Measurements from ENCODE around the gene CFAP65. TPM values are rescaled to one million over a fixed set of nuclear protein-coding genes. Genes with fewer than 3 reads are reported as not detected.

The CFAP65 gene
- total RNA-seq, 4 donors from 2014 or later: not detected

DNA sequence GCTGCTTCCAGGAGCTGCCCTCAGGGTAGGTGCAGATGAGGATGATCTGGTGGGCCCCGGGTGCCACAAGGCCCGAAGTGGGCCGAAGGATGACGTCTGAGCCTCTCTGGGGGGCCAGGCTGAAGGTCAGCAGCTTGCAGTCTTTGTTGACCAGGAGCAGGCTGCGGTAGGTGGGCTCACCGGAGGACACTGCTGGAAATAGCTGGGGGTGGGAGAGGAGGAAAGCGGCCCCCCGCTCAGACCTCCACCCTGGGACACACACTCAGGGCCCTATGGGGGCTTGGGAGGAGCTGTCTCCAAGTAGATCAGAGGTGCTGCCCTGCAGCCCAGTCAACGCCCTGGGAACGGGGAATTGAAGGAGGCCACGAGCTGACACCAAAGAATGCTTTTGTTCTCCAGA lies 17.3 kb downstream of the CFAP65 start:
- no peaks in the 10 kb centered on the region for H3K36me3 ChIP-seq
- intact Hi-C loops (cut with DNase I): no loop called here
- H3K4me3 ChIP-seq: no peak overlapping the region
- no peaks in the 10 kb centered on the region for H3K4me1 ChIP-seq
- DNase-seq (ENCODE audit: extremely low spot score): no peak
- peaks cover 0 to 54% (median 0%) of the 10 kb centered on the region in 4 donors for H3K27me3 ChIP-seq
- H3K27ac ChIP-seq (replicated peaks in 1 of 4): no peak overlapping the region
- H3K9me3 ChIP-seq: no peaks in the 10 kb centered on the region
- TF ChIP-seq EP300 (IDR thresholded peaks at IDR 0.05): no peak
- WGBS: 61% methylated on average over 6 of the region's 11 CpGs

DNA sequence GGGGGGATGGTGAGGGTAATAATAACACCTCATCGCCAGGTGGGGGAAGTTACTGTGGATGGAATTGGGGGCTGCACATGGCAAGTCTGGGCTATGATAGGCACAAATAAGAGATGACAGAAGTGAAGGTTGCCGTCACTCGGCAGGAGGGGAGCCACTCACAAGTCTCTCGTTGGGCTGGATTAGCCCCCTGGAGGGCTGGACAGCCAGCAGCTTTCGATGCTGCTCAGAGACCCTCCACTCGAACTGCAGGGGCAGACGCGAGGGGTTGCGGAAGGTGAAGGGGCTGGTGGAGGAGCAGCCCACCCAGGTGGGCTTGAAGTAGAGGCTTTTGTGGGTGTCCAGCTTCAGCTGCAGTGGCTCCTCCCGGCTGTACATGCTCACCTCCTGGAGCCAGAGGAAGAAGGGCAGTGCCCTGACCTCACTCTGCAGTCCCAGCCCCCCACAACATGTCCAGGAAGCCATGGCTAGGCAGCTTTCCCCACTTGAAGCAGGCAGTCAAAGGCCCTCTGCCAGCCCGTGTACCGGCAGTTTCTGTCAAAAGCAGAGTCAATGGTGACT lies 18.2 kb downstream of the CFAP65 start:
- no peak overlapping the region for H3K27ac ChIP-seq (replicated peaks in 1 of 4)
- WGBS: 74% methylated on average over 9 of the region's 12 CpGs
- no peaks in the 10 kb centered on the region for H3K9me3 ChIP-seq
- no peaks in the 10 kb centered on the region for H3K36me3 ChIP-seq
- TF ChIP-seq POLR2A (IDR thresholded peaks at IDR 0.05; ENCODE audit: low read depth) (no peak), EP300 (IDR thresholded peaks at IDR 0.05) (no peak), POLR2AphosphoS5 (IDR thresholded peaks at IDR 0.05) (no peak)
- TF ChIP-seq, protein P1, sequence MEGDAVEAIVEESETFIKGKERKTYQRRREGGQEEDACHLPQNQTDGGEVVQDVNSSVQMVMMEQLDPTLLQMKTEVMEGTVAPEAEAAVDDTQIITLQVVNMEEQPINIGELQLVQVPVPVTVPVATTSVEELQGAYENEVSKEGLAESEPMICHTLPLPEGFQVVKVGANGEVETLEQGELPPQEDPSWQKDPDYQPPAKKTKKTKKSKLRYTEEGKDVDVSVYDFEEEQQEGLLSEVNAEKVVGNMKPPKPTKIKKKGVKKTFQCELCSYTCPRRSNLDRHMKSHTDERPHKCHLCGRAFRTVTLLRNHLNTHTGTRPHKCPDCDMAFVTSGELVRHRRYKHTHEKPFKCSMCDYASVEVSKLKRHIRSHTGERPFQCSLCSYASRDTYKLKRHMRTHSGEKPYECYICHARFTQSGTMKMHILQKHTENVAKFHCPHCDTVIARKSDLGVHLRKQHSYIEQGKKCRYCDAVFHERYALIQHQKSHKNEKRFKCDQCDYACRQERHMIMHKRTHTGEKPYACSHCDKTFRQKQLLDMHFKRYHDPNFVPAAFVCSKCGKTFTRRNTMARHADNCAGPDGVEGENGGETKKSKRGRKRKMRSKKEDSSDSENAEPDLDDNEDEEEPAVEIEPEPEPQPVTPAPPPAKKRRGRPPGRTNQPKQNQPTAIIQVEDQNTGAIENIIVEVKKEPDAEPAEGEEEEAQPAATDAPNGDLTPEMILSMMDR (IDR thresholded peaks at IDR 0.05): no peak
- no peak for DNase-seq (ENCODE audit: extremely low spot score)
- intact Hi-C loops (cut with DNase I): no loop called here
- H3K4me3 ChIP-seq: no peak overlapping the region
- peaks cover 0 to 54% (median 0%) of the 10 kb centered on the region in 4 donors for H3K27me3 ChIP-seq
- no peaks in the 10 kb centered on the region for H3K4me1 ChIP-seq

DNA sequence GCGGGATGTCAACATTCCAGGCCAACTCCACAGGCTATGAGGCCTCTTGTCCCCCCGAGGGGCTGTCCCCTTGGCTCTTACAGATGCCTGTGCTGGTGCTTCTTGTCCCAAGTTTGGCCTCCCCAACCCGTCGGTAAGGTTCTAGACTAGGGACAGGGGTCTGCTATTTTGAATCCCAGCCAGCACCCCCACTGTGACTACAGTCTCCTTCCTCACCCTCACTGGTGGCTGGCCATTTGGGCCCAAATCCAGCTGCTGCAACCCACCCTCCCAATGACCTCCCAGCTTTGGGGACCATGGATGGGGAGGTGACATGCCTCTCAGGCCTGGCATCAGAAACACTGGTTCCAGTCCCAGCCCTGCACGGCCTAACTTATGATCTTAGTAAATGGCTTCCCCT lies 18.7 kb downstream of the CFAP65 start:
- no peak overlapping the region for H3K4me3 ChIP-seq
- intact Hi-C loops (cut with DNase I): no loop called here
- H3K27me3 ChIP-seq: peaks cover 0 to 52% (median 0%) of the 10 kb centered on the region in 4 donors
- TF ChIP-seq EP300 (IDR thresholded peaks at IDR 0.05) (no peak), POLR2AphosphoS5 (IDR thresholded peaks at IDR 0.05) (no peak), POLR2A (IDR thresholded peaks at IDR 0.05; ENCODE audit: low read depth) (no peak)
- TF ChIP-seq, protein P1 (IDR thresholded peaks at IDR 0.05): no peak
- H3K9me3 ChIP-seq: no peaks in the 10 kb centered on the region
- WGBS: 84% methylated on average over 5 of the region's 5 CpGs
- H3K4me1 ChIP-seq: no peaks in the 10 kb centered on the region
- H3K36me3 ChIP-seq: no peaks in the 10 kb centered on the region
- no peak for DNase-seq (ENCODE audit: extremely low spot score)
- H3K27ac ChIP-seq (replicated peaks in 1 of 4): no peak overlapping the region

DNA sequence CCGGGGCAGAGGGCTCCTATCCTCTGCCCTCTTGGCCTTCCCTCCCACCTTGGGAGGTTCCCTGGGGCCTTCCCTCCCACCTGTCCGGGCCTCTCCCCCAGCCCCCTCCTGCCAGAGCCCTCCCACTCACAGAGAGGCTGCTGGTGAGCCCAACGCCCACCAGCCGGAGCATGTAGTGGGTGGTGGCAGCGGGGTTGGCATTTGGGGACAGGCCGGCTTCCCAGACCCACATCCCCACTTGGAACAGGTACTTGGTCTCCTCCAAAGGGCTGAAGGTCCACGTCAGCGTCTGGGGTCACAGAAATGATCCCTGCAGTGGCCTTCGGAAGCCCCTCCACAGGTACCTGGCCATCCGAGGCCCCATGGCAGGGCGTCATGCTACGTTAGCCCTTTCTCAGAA lies 19.3 kb downstream of the CFAP65 start:
- H3K4me1 ChIP-seq: no peaks in the 10 kb centered on the region
- no peak for DNase-seq (ENCODE audit: extremely low spot score)
- no peak for TF ChIP-seq POLR2A (IDR thresholded peaks at IDR 0.05; ENCODE audit: low read depth)
- no peak for TF ChIP-seq EP300 (IDR thresholded peaks at IDR 0.05)
- no peak for TF ChIP-seq POLR2AphosphoS5 (IDR thresholded peaks at IDR 0.05)
- TF ChIP-seq, protein P1 (IDR thresholded peaks at IDR 0.05): no peak
- H3K4me3 ChIP-seq: no peak overlapping the region
- H3K27me3 ChIP-seq: peaks cover 0 to 53% (median 0%) of the 10 kb centered on the region in 4 donors
- intact Hi-C loops (cut with DNase I): no loop called here
- H3K36me3 ChIP-seq: no peaks in the 10 kb centered on the region
- WGBS: 100% methylated on average over 4 of the region's 12 CpGs
- H3K27ac ChIP-seq (replicated peaks in 1 of 4): no peak overlapping the region
- no peaks in the 10 kb centered on the region for H3K9me3 ChIP-seq

DNA sequence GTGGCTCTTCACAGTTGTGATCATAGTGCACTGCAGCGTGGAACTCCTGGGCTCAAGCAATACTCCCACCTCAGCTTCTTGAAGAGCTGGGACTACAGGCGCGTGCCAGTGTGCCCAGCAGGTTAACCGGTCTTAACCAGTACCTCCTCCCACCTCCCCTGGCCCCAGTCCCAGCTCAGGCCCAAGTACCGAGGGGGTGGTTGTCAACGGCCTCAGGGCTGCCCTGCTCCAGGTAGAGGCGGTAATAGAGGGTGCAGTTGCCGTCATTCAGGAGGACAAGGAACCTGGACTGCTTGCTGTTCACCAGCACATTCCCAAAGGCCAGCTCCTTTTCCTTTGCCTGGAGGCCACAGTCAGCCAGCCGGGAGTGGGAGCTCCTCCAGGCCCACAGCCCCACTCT lies 19.7 kb downstream of the CFAP65 start:
- no peaks in the 10 kb centered on the region for H3K9me3 ChIP-seq
- DNase-seq (ENCODE audit: extremely low spot score): no peak
- peaks cover 0 to 53% (median 0%) of the 10 kb centered on the region in 4 donors for H3K27me3 ChIP-seq
- TF ChIP-seq POLR2AphosphoS5 (IDR thresholded peaks at IDR 0.05): no peak
- TF ChIP-seq, protein P1 (IDR thresholded peaks at IDR 0.05): no peak
- TF ChIP-seq POLR2A (IDR thresholded peaks at IDR 0.05; ENCODE audit: low read depth): no peak
- TF ChIP-seq EP300 (IDR thresholded peaks at IDR 0.05): no peak
- no peaks in the 10 kb centered on the region for H3K4me1 ChIP-seq
- H3K4me3 ChIP-seq: no peak overlapping the region
- no peaks in the 10 kb centered on the region for H3K36me3 ChIP-seq
- no peak overlapping the region for H3K27ac ChIP-seq (replicated peaks in 1 of 4)
- 100% methylated on average over 6 of the region's 9 CpGs for WGBS
- intact Hi-C loops (cut with DNase I): no loop called here
